Ecto neural progenitor cell (in vitro differentiated cells): ENCODE data around the gene GPAT2.
"Not testable (repeated sequence)": the region's sequence is repeated elsewhere in the genome, so short reads cannot be mapped to it uniquely, and the experiment has no call there.

ENCODE experiments used
- DNase-seq: peaks from one replicate; pipeline ENCODE4 v3.0.0-alpha.2; 2018; ENCODE audit warnings: low spot score

GPAT2 gene

GRCh38 chr2:96034792-96035191 is at the start of gene GPAT2:
TSS of gene GPAT2 (minus strand) at chr2:96034916. CDS start at chr2:96032359, 2,557 bp downstream.
- not testable (repeated sequence) for DNase-seq

GRCh38 chr2:96083989-96084857 is 49.5 kb upstream of the GPAT2 start:
- no peak for DNase-seq

- DNase-seq, result no peak
Observed at GRCh38 chr2:96083064-96083939, 48.6 kb upstream of the GPAT2 start.

GRCh38 chr2:96082211-96083063 is 47.7 kb upstream of the GPAT2 start:
- no peak for DNase-seq

GRCh38 chr2:96081042-96081441 is 46.3 kb upstream of the GPAT2 start:
- DNase-seq, result no peak

GRCh38 chr2:96075199-96075771 is 40.6 kb upstream of the GPAT2 start:
- no peak for DNase-seq

- DNase-seq, result no peak
Observed at GRCh38 chr2:96074156-96074555, 39.4 kb upstream of the GPAT2 start.

- DNase-seq, result no peak
Observed at GRCh38 chr2:96073170-96073775, 38.6 kb upstream of the GPAT2 start.

GRCh38 chr2:96072746-96073145 is 38.0 kb upstream of the GPAT2 start:
- no peak for DNase-seq

GRCh38 chr2:96071977-96072491 is 37.3 kb upstream of the GPAT2 start:
- DNase-seq, result not testable (repeated sequence)

GRCh38 chr2:96071087-96071976 is 36.6 kb upstream of the GPAT2 start:
- DNase-seq, result peak; percentile 32

GRCh38 chr2:96070351-96070750 is 35.6 kb upstream of the GPAT2 start:
- peak; percentile 28 for DNase-seq

- DNase-seq, result peak; percentile 25
Observed at GRCh38 chr2:96069878-96070277, 35.2 kb upstream of the GPAT2 start.

- peak; percentile 25 for DNase-seq
Observed at GRCh38 chr2:96067902-96068581, 33.3 kb upstream of the GPAT2 start.

- DNase-seq, result not testable (repeated sequence)
Observed at GRCh38 chr2:96067098-96067660, 32.5 kb upstream of the GPAT2 start.

GRCh38 chr2:96066511-96066910 is 31.8 kb upstream of the GPAT2 start:
- not testable (repeated sequence) for DNase-seq

GRCh38 chr2:96065954-96066353 is 31.2 kb upstream of the GPAT2 start:
- not testable (repeated sequence) for DNase-seq

GRCh38 chr2:96065381-96065930 is 30.7 kb upstream of the GPAT2 start:
- peak; percentile 39 for DNase-seq
